OCI-LY7 (cell line): ENCODE measurements around the gene POLR1H. TPM values are rescaled to one million over a fixed set of nuclear protein-coding genes. Genes with fewer than 3 reads are reported as not detected.

Experiments
- BruUV-seq: library from RNA; stranded (reverse); fragments of 400-500 nt; replicated peaks from 2 replicates; lab custom pipeline; 2021; lab: Mats Ljungman, UMichigan
- CTCF ChIA-PET: fragments of 300-600 bp; sonication (Branson Sonifier 250); formaldehyde crosslinking; loops from one replicate; lab custom pipeline; 2022; ENCODE audit warnings: antibody characterized with exemption; ENCODE audit not compliant: unreplicated experiment; lab: Charles Lee
- POLR2A ChIA-PET: fragments of 300-600 bp; sonication (Branson Sonifier 250); formaldehyde crosslinking; loops from one replicate; lab custom pipeline; 2022; ENCODE audit warnings: antibody characterized with exemption; lab: Charles Lee
- DNase-seq: peaks from one replicate; pipeline ENCODE4 v3.0.0-alpha.2; 2015; ENCODE audit warnings: low spot score
- H2AFZ ChIP-seq: fragments of 200-600 bp; sonication (generic), shearing (Covaris generic); 2 replicates; pipeline ENCODE4 v1.6.1; 2014; ENCODE audit warnings: mild to moderate bottlenecking, antibody characterized with exemption, low read length, moderate library complexity
- H3K27ac ChIP-seq: fragments of 200-600 bp; sonication (generic); 2 replicates; pipeline ENCODE4 v1.5.1; 2014; ENCODE audit warnings: mixed run types, low read depth, mild to moderate bottlenecking, moderate library complexity, low read length, inconsistent platforms; ENCODE audit not compliant: poor library complexity, severe bottlenecking
- H3K36me3 ChIP-seq: fragments of 200-600 bp; sonication (generic); 2 replicates; pipeline ENCODE4 v1.6.1; 2014; ENCODE audit warnings: mild to moderate bottlenecking, antibody characterized with exemption, low read length, moderate library complexity, mixed read lengths; ENCODE audit not compliant: insufficient read depth
- H3K4me1 ChIP-seq: fragments of 200-600 bp; sonication (generic); 2 replicates; pipeline ENCODE4 v1.5.1; 2014; ENCODE audit warnings: mild to moderate bottlenecking, low read length; ENCODE audit not compliant: insufficient read depth, poor library complexity, severe bottlenecking
- H3K4me2 ChIP-seq: fragments of 200-600 bp; sonication (generic); 2 replicates; pipeline ENCODE4 v1.6.1; 2014; ENCODE audit warnings: mild to moderate bottlenecking, low read length
- H3K4me3 ChIP-seq: fragments of 200-600 bp; sonication (generic); 2 replicates; pipeline ENCODE4 v1.5.1; 2014; ENCODE audit warnings: mild to moderate bottlenecking, low read depth, low read length; ENCODE audit not compliant: poor library complexity, severe bottlenecking
- H3K79me2 ChIP-seq: fragments of 200-600 bp; sonication (generic); 2 replicates; pipeline ENCODE4 v1.6.1; 2016; ENCODE audit warnings: low read depth, mild to moderate bottlenecking, low read length, moderate library complexity, mixed read lengths; ENCODE audit not compliant: insufficient read depth
- H3K9me2 ChIP-seq: fragments of 200-600 bp; sonication (generic); 2 replicates; pipeline ENCODE4 v1.6.1; 2016; ENCODE audit warnings: mild to moderate bottlenecking, low read length, mixed read lengths; ENCODE audit not compliant: insufficient read depth
- H3K9me3 ChIP-seq: fragments of 200-600 bp; sonication (generic); 2 replicates; pipeline ENCODE4 v1.6.1; 2014; ENCODE audit warnings: mild to moderate bottlenecking, mixed run types, low read length, mixed read lengths
- H4K20me1 ChIP-seq: fragments of 200-600 bp; sonication (generic); 2 replicates; pipeline ENCODE4 v1.6.1; 2014; ENCODE audit warnings: mild to moderate bottlenecking, antibody characterized with exemption, low read length, moderate library complexity, mixed read lengths; ENCODE audit not compliant: insufficient read depth
- CTCF ChIP-seq: fragments of 200-600 bp; sonication (generic); conservative IDR thresholded peaks from 2 replicates; pipeline ENCODE4 v1.5.1; 2014; ENCODE audit warnings: mild to moderate bottlenecking, antibody characterized with exemption, low read length, moderate library complexity, mixed read lengths
- EZH2phosphoT487 ChIP-seq: fragments of 200-600 bp; sonication (generic); IDR thresholded peaks from 2 replicates; pipeline ENCODE4 v1.6.1; 2018; ENCODE audit warnings: low read depth, borderline replicate concordance, mild to moderate bottlenecking, mixed run types, antibody characterized with exemption, low read length, moderate library complexity, mixed read lengths
- intact Hi-C: fragments of 100-400 bp; cut with micrococcal nuclease; formaldehyde crosslinking; loops from one replicate; pipeline ENCODE4 v1.10.0; 2022; ENCODE audit not compliant: unreplicated experiment
- total RNA-seq, 2 experiments: library from RNA; depleted of rRNA in 1 of 2; stranded (reverse); fragments of >200 nt in 1 of 2; shearing (Covaris generic) in 1 of 2; gene quantifications; 2 replicates each; pipeline ENCODE4 v1.2.3, GENCODE V29; 2014 to 2022

The POLR1H gene
- total RNA-seq, 2 experiments from 2014 or later: 39.3 to 67.5 TPM

GRCh38 chr6:30067460-30068139, 6.5 kb downstream of the POLR1H start:
- Histone ChIP-seq H4K20me1 (no peaks in the 10 kb centered on the region), H3K9me3 (no peaks in the 10 kb centered on the region), H3K36me3 (peaks cover 25% of the 10 kb centered on the region), H3K4me2 (peak overlapping the region; percentile 79), H3K4me1 (peaks cover 28% of the 10 kb centered on the region), H3K9me2 (no peaks in the 10 kb centered on the region), H3K27ac (peak overlapping the region; percentile 37), H3K4me3 (peak overlapping the region; percentile 77), H2AFZ (peak overlapping the region; percentile 49; the same call in 1 of the 2 replicates), H3K79me2 (peaks cover 35% of the 10 kb centered on the region; the same call in 1 of the 2 replicates)
- DNase-seq: no peak
- CTCF ChIA-PET: no interaction called here
- TF ChIP-seq EZH2phosphoT487 (no peak), CTCF (no peak)
- POLR2A ChIA-PET: interaction anchor here (0.5 kb wide), 1 partner anchor 87 kb away, joined by 3 read pairs; no protein-coding TSS in a partner anchor
- intact Hi-C loops: loop anchor here (2.0 to 10.0 kb wide), 4 partner anchors 103 to 1923 kb away; partner anchors contain the start of genes RPP21 and ZKSCAN8
- BruUV-seq: no TSS peak

GRCh38 chr6:30071081-30071818, 10.2 kb downstream of the POLR1H start:
- H4K20me1 ChIP-seq: no peaks in the 10 kb centered on the region
- H3K4me1 ChIP-seq: peaks cover 9% of the 10 kb centered on the region
- TF ChIP-seq EZH2phosphoT487 (no peak), CTCF (no peak)
- no peak overlapping the region for H3K4me2 ChIP-seq
- intact Hi-C loops: no loop called here
- ChIA-PET POLR2A (no interaction called here), CTCF (no interaction called here)
- H3K4me3 ChIP-seq: no peak overlapping the region
- no peaks in the 10 kb centered on the region for H3K9me2 ChIP-seq
- peaks cover 12% of the 10 kb centered on the region; the same call in 1 of the 2 replicates for H3K79me2 ChIP-seq
- DNase-seq: no peak
- no TSS peak for BruUV-seq
- no peaks in the 10 kb centered on the region for H3K9me3 ChIP-seq
- H3K36me3 ChIP-seq: peaks cover 7% of the 10 kb centered on the region; the same call in 1 of the 2 replicates
- H2AFZ ChIP-seq: no peak overlapping the region
- no peak overlapping the region for H3K27ac ChIP-seq
